Skeletal muscle tissue (tissue), 4 donors: ENCODE data around the gene STC2. TPM values are rescaled to one million over a fixed set of nuclear protein-coding genes. Genes with fewer than 3 reads are reported as not detected.

Source experiments
- H3K27ac ChIP-seq: one replicate; pipeline ENCODE4 v1.7.0; 2013; ENCODE audit warnings: mild to moderate bottlenecking, low read depth, low read length, inconsistent platforms
- H3K27me3 ChIP-seq, 3 donors: one replicate each; pipeline ENCODE4 v1.7.0; 2013; ENCODE audit warnings: low read length in 3 of 3; ENCODE audit not compliant: control insufficient read depth in 3 of 3, insufficient read depth in 3 of 3
- H3K36me3 ChIP-seq, 3 donors: one replicate each; pipeline ENCODE4 v1.7.0; 2013; ENCODE audit warnings: low read length in 3 of 3; ENCODE audit not compliant: control insufficient read depth in 3 of 3, insufficient read depth in 3 of 3
- H3K4me1 ChIP-seq, 3 donors: one replicate each; pipeline ENCODE4 v1.7.0; 2013; ENCODE audit warnings: low read length in 3 of 3, mild to moderate bottlenecking in 3 of 3; ENCODE audit not compliant: control insufficient read depth in 3 of 3, insufficient read depth in 3 of 3
- H3K4me3 ChIP-seq, 3 donors: one replicate each; pipeline ENCODE4 v1.7.0; 2013; ENCODE audit warnings: low read length in 3 of 3
- H3K9ac ChIP-seq, 3 donors: one replicate each; pipeline ENCODE4 v1.7.0; 2013; ENCODE audit warnings: low read length in 3 of 3, mild to moderate bottlenecking in 3 of 3, moderate library complexity in 2 of 3, low read depth in 1 of 3
- H3K9me3 ChIP-seq, 3 donors: one replicate each; pipeline ENCODE4 v1.7.0; 2013; ENCODE audit warnings: low read length in 3 of 3; ENCODE audit not compliant: control insufficient read depth in 3 of 3
- total RNA-seq: library from RNA; depleted of rRNA; stranded (reverse); fragments of >200 nt; gene quantifications from one replicate; pipeline ENCODE4 v1.2.3, GENCODE V29; 2014
- donor health status: Osteomylitis.

The STC2 gene
- total RNA-seq, 1 donor from 2014 or later = 3.1 TPM

DNA sequence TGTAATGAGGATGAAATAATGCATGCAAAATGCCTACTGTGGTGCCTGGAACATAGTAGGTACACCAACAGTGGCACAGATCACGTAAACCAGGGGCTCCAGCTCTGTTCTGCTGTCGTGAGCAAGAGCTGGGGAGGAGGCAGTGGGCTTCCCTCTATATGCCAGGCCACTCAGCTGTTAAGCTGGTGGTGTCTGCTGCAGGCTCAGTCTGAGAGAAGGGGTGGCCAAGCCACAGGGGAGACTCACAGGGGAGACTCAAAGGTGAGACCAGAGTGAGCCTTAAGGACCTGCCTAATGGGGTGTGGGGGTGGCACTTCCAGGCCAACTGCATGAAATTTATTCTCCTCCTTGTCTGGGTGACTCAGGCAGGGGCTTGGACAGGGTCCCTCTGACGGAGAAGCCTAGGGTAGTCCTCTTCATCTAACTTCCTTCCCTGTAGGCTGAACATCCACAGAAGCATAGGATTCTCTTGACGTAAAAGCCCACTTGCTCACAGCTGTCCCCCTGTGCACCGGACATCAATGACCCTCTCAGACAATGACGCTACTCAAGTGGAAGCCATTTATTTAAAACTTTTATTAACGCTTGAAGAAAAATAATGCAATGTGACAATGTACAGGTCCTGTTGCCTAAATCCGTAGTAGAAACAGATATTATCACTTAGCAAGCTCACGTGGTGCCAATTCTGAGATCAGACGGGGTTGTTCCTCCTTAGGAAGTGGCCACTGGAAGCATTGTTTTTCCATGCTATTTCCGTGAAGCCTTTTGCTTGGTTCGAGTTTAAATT, 13.9 kb downstream of the STC2 start:
- Histone ChIP-seq H3K9me3 (no peaks in the 10 kb centered on the region), H3K36me3 (peaks cover 2 to 17% (median 7%) of the 10 kb centered on the region in 3 donors), H3K4me3 (no peak overlapping the region), H3K27me3 (no peaks in the 10 kb centered on the region), H3K9ac (no peak overlapping the region), H3K27ac (no peak overlapping the region), H3K4me1 (peaks cover 14 to 20% (median 18%) of the 10 kb centered on the region in 3 donors)

DNA sequence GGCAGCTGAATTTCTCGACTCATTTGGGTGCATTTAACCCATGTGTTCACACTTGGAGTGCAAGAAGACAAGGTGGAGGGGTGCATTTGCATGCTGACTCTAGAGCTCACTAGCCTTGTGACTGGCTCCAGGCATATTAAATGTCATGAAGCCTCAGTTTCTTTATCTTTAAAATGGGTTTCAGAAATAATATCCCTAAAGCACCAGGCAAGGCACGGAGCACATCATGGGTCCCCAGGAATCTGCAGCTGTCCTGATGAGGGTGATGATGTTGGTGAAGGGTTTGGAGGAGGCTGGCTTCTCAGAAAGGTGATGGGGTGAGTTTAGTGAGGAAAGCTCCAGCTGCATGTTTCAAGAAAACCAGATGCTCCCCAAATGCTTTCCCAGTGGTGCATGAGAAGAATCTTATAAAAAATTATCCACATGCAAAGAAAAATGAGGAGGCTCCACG, 14.8 kb downstream of the STC2 start:
- Histone ChIP-seq H3K27ac (no peak overlapping the region), H3K4me1 (peaks cover 14 to 20% (median 18%) of the 10 kb centered on the region in 3 donors)

GRCh38 chr5:173312821-173313220, 15.4 kb downstream of the STC2 start:
- Histone ChIP-seq H3K36me3 (peaks cover 0 to 7% (median 1%) of the 10 kb centered on the region in 3 donors), H3K27me3 (no peaks in the 10 kb centered on the region), H3K4me1 (peaks cover 14 to 20% (median 18%) of the 10 kb centered on the region in 3 donors)

More for the DNA sequence above, 14.8 kb downstream of the STC2 start:
- no peaks in the 10 kb centered on the region for H3K9me3 ChIP-seq
- peaks cover under 1 to 12% (median 7%) of the 10 kb centered on the region in 3 donors for H3K36me3 ChIP-seq
- no peak overlapping the region for H3K9ac ChIP-seq
- H3K4me3 ChIP-seq = no peak overlapping the region
- H3K27me3 ChIP-seq = no peaks in the 10 kb centered on the region

GRCh38 chr5:173311818-173312585, 16.2 kb downstream of the STC2 start:
- Histone ChIP-seq H3K27me3 (no peaks in the 10 kb centered on the region), H3K4me1 (peaks cover 14 to 20% (median 18%) of the 10 kb centered on the region in 3 donors), H3K36me3 (no peaks in the 10 kb centered on the region), H3K9me3 (peaks cover 0 to 6% (median 0%) of the 10 kb centered on the region in 3 donors), H3K27ac (no peak overlapping the region), H3K4me3 (no peak overlapping the region), H3K9ac (no peak overlapping the region)

More at GRCh38 chr5:173312821-173313220, 15.4 kb downstream of the STC2 start:
- no peak overlapping the region for H3K9ac ChIP-seq
- peaks cover 0 to 3% (median 0%) of the 10 kb centered on the region in 3 donors for H3K9me3 ChIP-seq
- H3K27ac ChIP-seq = no peak overlapping the region
- H3K4me3 ChIP-seq = no peak overlapping the region

DNA sequence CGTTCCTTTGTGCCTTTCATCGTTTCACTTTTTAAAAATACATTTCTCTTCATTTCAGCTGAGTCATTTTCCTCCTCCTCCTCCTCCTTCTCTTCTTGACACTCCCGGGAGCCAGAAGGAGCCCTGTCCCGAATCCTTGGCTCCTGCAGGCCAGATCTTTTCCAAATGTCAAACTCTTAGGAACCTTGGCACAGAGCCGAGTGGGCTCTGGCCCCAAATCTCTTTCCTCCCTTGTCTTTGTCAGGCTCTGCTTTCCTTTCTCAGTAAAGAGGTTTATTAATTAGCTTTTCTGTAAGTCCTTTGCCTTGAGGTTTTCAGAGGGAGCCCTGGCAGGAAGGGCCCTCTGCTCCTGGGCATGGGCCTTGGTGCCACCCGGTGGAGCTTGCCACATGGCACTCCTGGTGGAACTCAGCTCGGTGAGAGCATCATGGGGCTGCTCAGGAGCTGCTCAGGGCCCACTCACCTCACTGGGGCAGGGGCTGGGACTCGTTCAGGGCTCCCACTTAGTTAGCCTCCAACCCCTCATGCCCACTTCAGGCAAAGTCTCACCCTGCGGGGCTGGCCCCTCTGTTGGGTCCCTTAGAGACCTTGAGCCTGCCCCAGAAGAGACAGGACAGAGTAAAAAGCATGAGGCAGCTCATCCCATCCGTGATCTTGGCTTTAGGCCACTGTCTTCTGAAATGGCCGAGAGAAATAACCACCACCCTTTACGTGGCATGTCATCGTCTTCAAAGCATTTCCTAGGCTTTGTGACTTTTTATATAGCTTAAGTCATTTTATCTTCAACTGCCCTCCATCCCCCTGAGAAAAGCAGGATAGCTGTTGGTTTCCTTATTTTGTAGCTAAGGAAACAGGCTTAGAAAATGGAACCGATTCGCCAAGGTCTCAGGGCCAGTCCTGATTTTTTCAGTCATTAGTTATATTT, 17.1 kb downstream of the STC2 start:
- peak overlapping the region; percentile 29 for H3K27ac ChIP-seq
- H3K36me3 ChIP-seq = no peaks in the 10 kb centered on the region
- peaks cover 13 to 20% (median 14%) of the 10 kb centered on the region in 3 donors for H3K4me1 ChIP-seq
- H3K9ac ChIP-seq = peak overlapping the region in 1 of 3 donors; percentile 0
- H3K9me3 ChIP-seq = peaks cover 0 to 6% (median 0%) of the 10 kb centered on the region in 3 donors
- H3K4me3 ChIP-seq = no peak overlapping the region
- H3K27me3 ChIP-seq = no peaks in the 10 kb centered on the region

- Histone ChIP-seq H3K9ac (peak overlapping the region in 1 of 3 donors; percentile 0), H3K4me3 (no peak overlapping the region), H3K36me3 (no peaks in the 10 kb centered on the region), H3K27me3 (no peaks in the 10 kb centered on the region), H3K27ac (peak overlapping the region; percentile 29), H3K9me3 (peaks cover 0 to 6% (median 0%) of the 10 kb centered on the region in 3 donors), H3K4me1 (peaks cover 8 to 14% (median 13%) of the 10 kb centered on the region in 3 donors)
These were observed 17.9 kb downstream of the STC2 start for GRCh38 chr5:173310218-173310769.

DNA sequence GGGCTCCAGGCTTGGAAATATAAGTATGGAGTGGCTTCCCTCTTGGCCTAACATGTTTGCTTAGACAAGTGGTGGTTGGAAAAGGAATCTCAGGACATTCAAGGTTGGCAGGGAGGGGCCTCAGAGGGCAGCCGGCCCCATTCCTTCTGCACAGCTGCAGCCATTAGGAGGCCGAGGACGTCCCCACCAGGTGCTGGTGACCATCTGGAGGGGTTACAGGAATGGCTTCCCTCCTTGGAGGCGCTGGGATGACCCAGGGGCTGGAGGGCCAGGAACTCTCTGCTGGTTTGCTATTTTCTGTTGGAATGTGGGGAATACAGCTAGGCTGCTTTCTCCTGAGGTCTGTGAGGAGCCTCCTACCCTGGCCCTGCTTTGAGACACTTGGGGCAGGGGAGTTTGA, 18.5 kb downstream of the STC2 start:
- peaks cover 8 to 14% (median 11%) of the 10 kb centered on the region in 3 donors for H3K4me1 ChIP-seq
- peaks cover 0 to 6% (median 0%) of the 10 kb centered on the region in 3 donors for H3K9me3 ChIP-seq
- no peak overlapping the region for H3K9ac ChIP-seq
- no peaks in the 10 kb centered on the region for H3K36me3 ChIP-seq
- no peak overlapping the region for H3K27ac ChIP-seq
- no peak overlapping the region for H3K4me3 ChIP-seq
- H3K27me3 ChIP-seq = no peaks in the 10 kb centered on the region

DNA sequence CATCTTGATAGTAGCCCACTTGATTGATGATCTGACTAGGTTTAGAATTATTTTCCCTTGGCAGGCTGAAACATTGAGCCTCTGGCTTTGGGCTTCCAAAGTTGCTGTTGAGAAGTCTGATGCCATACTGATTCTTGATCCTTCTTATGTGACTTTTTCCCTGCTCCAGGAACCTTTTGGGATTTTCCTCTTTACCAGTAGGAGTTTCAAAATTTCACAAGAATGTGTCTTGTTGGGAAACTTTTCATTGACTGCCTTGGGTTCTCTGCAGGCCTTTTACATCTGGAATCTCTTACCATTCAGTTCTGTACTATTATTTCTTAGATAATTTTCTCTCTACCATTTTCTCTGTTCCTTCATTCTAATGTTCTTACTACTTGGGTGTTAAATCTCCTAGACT, 20.0 kb downstream of the STC2 start:
- no peak overlapping the region for H3K4me3 ChIP-seq
- peaks cover 0 to 6% (median 0%) of the 10 kb centered on the region in 3 donors for H3K9me3 ChIP-seq
- H3K27ac ChIP-seq = no peak overlapping the region
- no peak overlapping the region for H3K9ac ChIP-seq
- no peaks in the 10 kb centered on the region for H3K36me3 ChIP-seq
- H3K27me3 ChIP-seq = no peaks in the 10 kb centered on the region
- H3K4me1 ChIP-seq = peaks cover 8 to 20% (median 14%) of the 10 kb centered on the region in 3 donors

DNA sequence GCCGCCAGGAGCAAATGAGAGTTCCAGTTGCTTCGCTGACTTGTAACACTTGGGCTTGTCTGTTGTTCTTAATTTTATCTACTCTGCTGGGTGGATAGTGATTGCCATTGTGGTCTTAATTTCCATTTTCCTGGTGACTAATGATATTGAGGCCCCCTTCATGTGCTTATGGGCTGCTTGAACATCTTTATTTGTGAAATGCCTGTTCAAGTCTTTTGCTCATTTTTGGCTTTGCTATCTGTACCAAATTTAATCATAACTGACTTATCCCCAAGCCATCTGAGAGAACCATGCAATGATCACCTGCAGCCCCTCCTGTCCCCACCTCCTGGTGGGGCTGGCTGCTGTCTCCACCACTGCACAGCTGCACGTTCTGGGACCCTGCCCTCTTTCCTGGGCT, 20.5 kb downstream of the STC2 start:
- peaks cover 8 to 20% (median 14%) of the 10 kb centered on the region in 3 donors for H3K4me1 ChIP-seq
- H3K36me3 ChIP-seq = no peaks in the 10 kb centered on the region
- H3K27me3 ChIP-seq = no peaks in the 10 kb centered on the region
- peaks cover 0 to 6% (median 0%) of the 10 kb centered on the region in 3 donors for H3K9me3 ChIP-seq
- H3K27ac ChIP-seq = no peak overlapping the region
- no peak overlapping the region for H3K9ac ChIP-seq
- H3K4me3 ChIP-seq = no peak overlapping the region
